ENCODE measurements around the gene ATP5MC2. TPM values are rescaled to one million over a fixed set of nuclear protein-coding genes. Genes with fewer than 3 reads are reported as not detected.

Gene ATP5MC2
- total and polyA plus RNA-seq, 2 experiments from 2014 or later, result 191 to 266 TPM

GRCh38 chr12:53717319-53717718, 41.4 kb upstream of the ATP5MC2 start:
- H3K4me2 ChIP-seq (ENCODE audit: unreplicated experiment), result no peak overlapping the region
- no peak overlapping the region for H2AFZ ChIP-seq
- 87 to 91% methylated on average over 5 of the region's 5 CpGs for WGBS, 2 experiments (ENCODE audit: low coverage in 1 of 2, low lambda C conversion rate in 2 of 2, missing lambda C conversion rate in 2 of 2)
- H3K4me3 ChIP-seq, result no peak overlapping the region
- H3K4me1 ChIP-seq (ENCODE audit: insufficient read depth), result no peaks in the 10 kb centered on the region
- H3K9me2 ChIP-seq (ENCODE audit: insufficient read depth), result no peaks in the 10 kb centered on the region
- DNase-seq, result no peak
- no peaks in the 10 kb centered on the region for H3K27me3 ChIP-seq (replicated peaks; ENCODE audit: insufficient read depth)
- H3F3A ChIP-seq (ENCODE audit: insufficient read depth), result no peaks in the 10 kb centered on the region
- no peak overlapping the region for H3K9ac ChIP-seq
- H3K9me3 ChIP-seq (ENCODE audit: low read depth), result no peaks in the 10 kb centered on the region
- TF ChIP-seq EZH2 (IDR thresholded peaks at IDR 0.05; ENCODE audit: insufficient read depth, poor library complexity, severe bottlenecking), result no peak
- TF ChIP-seq EZH2phosphoT487 (IDR thresholded peaks at IDR 0.05; ENCODE audit: insufficient read depth, low read depth), result no peak
- H4K20me1 ChIP-seq (ENCODE audit: insufficient read depth), result no peaks in the 10 kb centered on the region
- in situ Hi-C loops (cut with MboI), result no loop called here
- no peaks in the 10 kb centered on the region for H3K79me2 ChIP-seq (ENCODE audit: insufficient read depth)
- H3K27ac ChIP-seq, result no peak overlapping the region
- H3K36me3 ChIP-seq (ENCODE audit: low read depth), result peaks cover 58% of the 10 kb centered on the region

- Histone ChIP-seq H3K4me3 (no peak overlapping the region), H3K27me3 (replicated peaks; ENCODE audit: insufficient read depth) (no peaks in the 10 kb centered on the region), H3F3A (ENCODE audit: insufficient read depth) (no peaks in the 10 kb centered on the region; the same call in 1 of the 2 replicates), H3K27ac (no peak overlapping the region), H3K4me1 (ENCODE audit: insufficient read depth) (no peaks in the 10 kb centered on the region), H3K9ac (no peak overlapping the region), H3K36me3 (ENCODE audit: low read depth) (peaks cover 34% of the 10 kb centered on the region; the same call in 1 of the 2 replicates), H3K9me2 (ENCODE audit: insufficient read depth) (no peaks in the 10 kb centered on the region), H3K4me2 (ENCODE audit: unreplicated experiment) (no peak overlapping the region), H3K79me2 (ENCODE audit: insufficient read depth) (no peaks in the 10 kb centered on the region), H4K20me1 (ENCODE audit: insufficient read depth) (no peaks in the 10 kb centered on the region), H3K9me3 (ENCODE audit: low read depth) (no peaks in the 10 kb centered on the region), H2AFZ (no peak overlapping the region)
- in situ Hi-C loops (cut with MboI), result no loop called here
- 95% methylated on average over 4 of the region's 4 CpGs for WGBS, 2 experiments (ENCODE audit: low coverage in 1 of 2, low lambda C conversion rate in 2 of 2, missing lambda C conversion rate in 2 of 2)
- no peak for DNase-seq
- TF ChIP-seq EZH2 (IDR thresholded peaks at IDR 0.05; ENCODE audit: insufficient read depth, poor library complexity, severe bottlenecking) (no peak), EZH2phosphoT487 (IDR thresholded peaks at IDR 0.05; ENCODE audit: insufficient read depth, low read depth) (no peak)
These were observed 38.1 kb upstream of the ATP5MC2 start for GRCh38 chr12:53714004-53714403.

GRCh38 chr12:53713516-53713915, 37.6 kb upstream of the ATP5MC2 start:
- H3K9ac ChIP-seq, result no peak overlapping the region
- no peaks in the 10 kb centered on the region for H3K9me3 ChIP-seq (ENCODE audit: low read depth)
- DNase-seq, result no peak
- H2AFZ ChIP-seq, result no peak overlapping the region
- H3K27ac ChIP-seq, result no peak overlapping the region
- no peaks in the 10 kb centered on the region; the same call in 1 of the 2 replicates for H3F3A ChIP-seq (ENCODE audit: insufficient read depth)
- H3K9me2 ChIP-seq (ENCODE audit: insufficient read depth), result no peaks in the 10 kb centered on the region
- peaks cover 32% of the 10 kb centered on the region; the same call in 1 of the 2 replicates for H3K36me3 ChIP-seq (ENCODE audit: low read depth)
- WGBS, 2 experiments (ENCODE audit: low coverage in 1 of 2, low lambda C conversion rate in 2 of 2, missing lambda C conversion rate in 2 of 2), result 89 to 95% methylated on average over 9 of the region's 9 CpGs
- no peak overlapping the region for H3K4me3 ChIP-seq
- no peak overlapping the region for H3K4me2 ChIP-seq (ENCODE audit: unreplicated experiment)
- H3K4me1 ChIP-seq (ENCODE audit: insufficient read depth), result no peaks in the 10 kb centered on the region
- no peaks in the 10 kb centered on the region for H4K20me1 ChIP-seq (ENCODE audit: insufficient read depth)
- H3K79me2 ChIP-seq (ENCODE audit: insufficient read depth), result no peaks in the 10 kb centered on the region
- no peaks in the 10 kb centered on the region for H3K27me3 ChIP-seq (replicated peaks; ENCODE audit: insufficient read depth)
- in situ Hi-C loops (cut with MboI), result no loop called here
- TF ChIP-seq EZH2 (IDR thresholded peaks at IDR 0.05; ENCODE audit: insufficient read depth, poor library complexity, severe bottlenecking), result no peak
- TF ChIP-seq EZH2phosphoT487 (IDR thresholded peaks at IDR 0.05; ENCODE audit: insufficient read depth, low read depth), result no peak

- in situ Hi-C loops (cut with MboI), result no loop called here
- Histone ChIP-seq H3K4me3 (no peak overlapping the region), H3K27me3 (replicated peaks; ENCODE audit: insufficient read depth) (no peaks in the 10 kb centered on the region), H3K9me3 (ENCODE audit: low read depth) (no peaks in the 10 kb centered on the region), H3K4me1 (ENCODE audit: insufficient read depth) (no peaks in the 10 kb centered on the region), H3K27ac (no peak overlapping the region), H3K9me2 (ENCODE audit: insufficient read depth) (no peaks in the 10 kb centered on the region), H2AFZ (no peak overlapping the region), H3K79me2 (ENCODE audit: insufficient read depth) (no peaks in the 10 kb centered on the region), H4K20me1 (ENCODE audit: insufficient read depth) (no peaks in the 10 kb centered on the region), H3F3A (ENCODE audit: insufficient read depth) (no peaks in the 10 kb centered on the region; the same call in 1 of the 2 replicates), H3K4me2 (ENCODE audit: unreplicated experiment) (no peak overlapping the region), H3K36me3 (ENCODE audit: low read depth) (peaks cover 27% of the 10 kb centered on the region; the same call in 1 of the 2 replicates), H3K9ac (no peak overlapping the region)
- WGBS, 2 experiments (ENCODE audit: low coverage in 1 of 2, low lambda C conversion rate in 2 of 2, missing lambda C conversion rate in 2 of 2), result 52 to 67% methylated on average over 6 to 8 of the region's 8 CpGs
- TF ChIP-seq EZH2phosphoT487 (IDR thresholded peaks at IDR 0.05; ENCODE audit: insufficient read depth, low read depth), result no peak
- TF ChIP-seq EZH2 (IDR thresholded peaks at IDR 0.05; ENCODE audit: insufficient read depth, poor library complexity, severe bottlenecking), result no peak
- DNase-seq, result no peak
These were observed 36.3 kb upstream of the ATP5MC2 start for GRCh38 chr12:53712059-53712643.
